MCF 10A (cell line): ENCODE measurements around the gene FNDC8. TPM values are rescaled to one million over a fixed set of nuclear protein-coding genes. Genes with fewer than 3 reads are reported as not detected.

ENCODE experiments used
- BruUV-seq: library from RNA; stranded (reverse); fragments of 400-500 nt; replicated peaks from 2 replicates; lab custom pipeline; 2021; lab: Mats Ljungman, UMichigan
- CTCF ChIA-PET: fragments of 300-600 bp; sonication (Branson Sonifier 250); formaldehyde crosslinking; extraction: SDS; loops from one replicate; lab custom pipeline; 2021; ENCODE audit warnings: antibody characterized with exemption, inconsistent platforms; lab: Yijun Ruan, JAX
- POLR2A ChIA-PET: fragments of 300-600, 350-650 bp; sonication (Branson Sonifier 250); formaldehyde crosslinking; extraction: SDS; loops from one replicate; lab custom pipeline; 2020; ENCODE audit warnings: antibody characterized with exemption, inconsistent platforms; lab: Yijun Ruan, JAX
- DNase-seq: peaks from one replicate; pipeline ENCODE4 v3.0.0-alpha.2; 2018; ENCODE audit not compliant: unreplicated experiment
- H3K27ac Mint-ChIP-seq: one replicate; pipeline ENCODE4 v1.8.0; 2022; ENCODE audit warnings: mild to moderate bottlenecking, low read depth, mixed read lengths; ENCODE audit not compliant: unreplicated experiment
- H3K27me3 Mint-ChIP-seq: one replicate; pipeline ENCODE4 v1.8.0; 2022; ENCODE audit warnings: mixed read lengths; ENCODE audit not compliant: insufficient read depth, unreplicated experiment
- H3K36me3 Mint-ChIP-seq: one replicate; pipeline ENCODE4 v1.8.0; 2022; ENCODE audit warnings: mild to moderate bottlenecking, moderate library complexity, mixed read lengths; ENCODE audit not compliant: insufficient read depth, unreplicated experiment
- H3K4me1 Mint-ChIP-seq: one replicate; pipeline ENCODE4 v1.8.0; 2022; ENCODE audit warnings: mixed read lengths; ENCODE audit not compliant: insufficient read depth, unreplicated experiment
- H3K4me3 Mint-ChIP-seq: one replicate; pipeline ENCODE4 v1.8.0; 2022; ENCODE audit warnings: mild to moderate bottlenecking, moderate library complexity, mixed read lengths; ENCODE audit not compliant: unreplicated experiment
- H3K9me3 Mint-ChIP-seq: one replicate; pipeline ENCODE4 v1.8.0; 2022; ENCODE audit warnings: mixed read lengths; ENCODE audit not compliant: unreplicated experiment
- intact Hi-C: fragments of 100-400 bp; cut with micrococcal nuclease; formaldehyde crosslinking; loops from 2 replicates; pipeline ENCODE4 v1.14.1; 2022
- total RNA-seq: library from RNA; stranded (reverse); gene quantifications from 2 replicates; pipeline ENCODE4 v1.2.3, GENCODE V29; 2022
- TF ChIP-seq, protein P1 (sequence below): fragments of 200-600 bp; IDR thresholded peaks from one replicate; pipeline ENCODE4 v1.8.0; 2022; ENCODE audit warnings: antibody characterized with exemption, mild to moderate bottlenecking; ENCODE audit not compliant: unreplicated experiment

The FNDC8 gene
- total RNA-seq, 1 experiment from 2014 or later = not detected

DNA sequence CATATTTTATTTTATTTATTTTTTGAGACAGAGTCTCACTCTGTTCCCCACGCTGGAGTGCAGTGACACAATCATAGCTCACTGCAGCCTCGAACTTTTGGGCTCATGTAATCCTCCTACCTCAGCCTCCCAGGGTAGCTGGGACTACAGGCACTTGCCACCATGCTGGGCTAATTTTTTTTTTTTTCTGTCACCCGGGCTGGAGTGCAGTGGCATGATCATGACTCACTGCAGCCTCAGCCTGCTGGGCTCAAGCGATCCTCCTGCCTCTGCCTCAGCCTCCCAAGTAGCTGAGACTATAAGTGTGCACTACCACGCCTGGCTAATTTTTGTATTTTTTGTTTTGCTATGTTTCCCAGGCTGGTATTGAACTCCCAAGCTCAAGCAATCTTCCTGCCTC, 43.3 kb downstream of the FNDC8 start:
- H3K36me3 Mint-ChIP-seq = no peaks in the 10 kb centered on the region
- BruUV-seq = no TSS peak
- TF ChIP-seq, protein P1, sequence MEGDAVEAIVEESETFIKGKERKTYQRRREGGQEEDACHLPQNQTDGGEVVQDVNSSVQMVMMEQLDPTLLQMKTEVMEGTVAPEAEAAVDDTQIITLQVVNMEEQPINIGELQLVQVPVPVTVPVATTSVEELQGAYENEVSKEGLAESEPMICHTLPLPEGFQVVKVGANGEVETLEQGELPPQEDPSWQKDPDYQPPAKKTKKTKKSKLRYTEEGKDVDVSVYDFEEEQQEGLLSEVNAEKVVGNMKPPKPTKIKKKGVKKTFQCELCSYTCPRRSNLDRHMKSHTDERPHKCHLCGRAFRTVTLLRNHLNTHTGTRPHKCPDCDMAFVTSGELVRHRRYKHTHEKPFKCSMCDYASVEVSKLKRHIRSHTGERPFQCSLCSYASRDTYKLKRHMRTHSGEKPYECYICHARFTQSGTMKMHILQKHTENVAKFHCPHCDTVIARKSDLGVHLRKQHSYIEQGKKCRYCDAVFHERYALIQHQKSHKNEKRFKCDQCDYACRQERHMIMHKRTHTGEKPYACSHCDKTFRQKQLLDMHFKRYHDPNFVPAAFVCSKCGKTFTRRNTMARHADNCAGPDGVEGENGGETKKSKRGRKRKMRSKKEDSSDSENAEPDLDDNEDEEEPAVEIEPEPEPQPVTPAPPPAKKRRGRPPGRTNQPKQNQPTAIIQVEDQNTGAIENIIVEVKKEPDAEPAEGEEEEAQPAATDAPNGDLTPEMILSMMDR = no peak
- intact Hi-C loops = no loop called here
- H3K4me1 Mint-ChIP-seq = peaks cover 10% of the 10 kb centered on the region
- ChIA-PET POLR2A (interaction anchor here (0.6 kb wide), 1 partner anchor 74 kb away, joined by 3 read pairs; no protein-coding TSS in a partner anchor), CTCF (interaction anchor here (0.6 to 2.0 kb wide), 3 partner anchors 64 to 350 kb away, joined by 3 to 7 read pairs (median 6); no protein-coding TSS in a partner anchor)
- no peaks in the 10 kb centered on the region for H3K9me3 Mint-ChIP-seq
- H3K27me3 Mint-ChIP-seq = no peaks in the 10 kb centered on the region
- H3K27ac Mint-ChIP-seq = no peak overlapping the region
- no peak for DNase-seq
- no peak overlapping the region for H3K4me3 Mint-ChIP-seq

DNA sequence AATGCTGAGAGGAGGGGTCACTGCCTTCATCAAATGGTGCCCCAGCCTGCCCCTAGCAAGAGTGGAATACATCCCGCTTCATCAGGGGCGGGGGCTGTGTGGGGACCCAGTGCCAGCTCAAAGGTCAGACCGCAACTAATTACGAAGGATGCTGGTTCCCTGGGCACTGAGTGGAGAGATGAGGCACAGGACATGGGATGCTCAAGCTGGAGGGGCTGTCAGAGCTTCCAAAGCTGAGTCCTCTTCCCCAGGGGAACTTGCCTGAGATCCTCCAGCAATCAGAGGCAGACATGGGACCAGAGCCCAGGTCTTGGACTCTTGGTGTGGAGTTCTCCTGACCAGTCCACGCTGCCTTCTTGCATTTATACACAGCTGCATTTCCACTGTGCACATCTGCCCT, 45.1 kb downstream of the FNDC8 start:
- no peaks in the 10 kb centered on the region for H3K9me3 Mint-ChIP-seq
- CTCF ChIA-PET = interaction anchor here (0.5 to 2.0 kb wide), 4 partner anchors 23 to 367 kb away, joined by 3 to 7 read pairs (median 4); no protein-coding TSS in a partner anchor
- no TSS peak for BruUV-seq
- DNase-seq = no peak
- peaks cover 5% of the 10 kb centered on the region for H3K4me1 Mint-ChIP-seq
- no peaks in the 10 kb centered on the region for H3K36me3 Mint-ChIP-seq
- H3K4me3 Mint-ChIP-seq = no peak overlapping the region
- H3K27ac Mint-ChIP-seq = no peak overlapping the region
- intact Hi-C loops = no loop called here
- POLR2A ChIA-PET = interaction anchor here (1.1 kb wide), 1 partner anchor 205 kb away, joined by 3 read pairs; the partner anchor contains the start of genes CCT6B and ZNF830
- TF ChIP-seq, protein P1 = no peak
- no peaks in the 10 kb centered on the region for H3K27me3 Mint-ChIP-seq

DNA sequence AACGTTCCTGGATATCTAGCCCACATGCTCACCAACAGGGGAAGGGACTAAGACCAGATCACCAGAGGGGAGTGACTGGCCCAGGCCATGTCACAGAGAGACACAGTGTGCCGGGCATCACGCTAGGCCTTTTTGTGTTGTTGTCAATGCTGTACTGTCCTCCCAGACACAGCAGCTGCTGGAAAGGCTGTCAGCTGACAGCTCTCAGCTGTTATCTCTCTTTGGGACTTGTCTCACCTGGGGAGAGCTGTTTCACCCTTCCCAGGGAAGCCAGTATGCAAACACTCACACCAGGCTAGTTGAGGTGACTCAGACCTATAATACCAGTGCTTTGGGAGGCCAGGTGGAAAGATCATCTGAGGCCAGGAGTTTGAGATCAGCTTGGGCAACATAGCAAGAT, 45.6 kb downstream of the FNDC8 start:
- no peak for DNase-seq
- TF ChIP-seq, protein P1 = no peak
- CTCF ChIA-PET = interaction anchor here (0.7 to 4.7 kb wide), 3 partner anchors 9 to 367 kb away, joined by 3 to 33 read pairs (median 4); no protein-coding TSS in a partner anchor
- Mint-ChIP-seq H3K27ac (no peak overlapping the region), H3K4me3 (no peak overlapping the region), H3K9me3 (no peaks in the 10 kb centered on the region), H3K4me1 (peaks cover 5% of the 10 kb centered on the region), H3K27me3 (no peaks in the 10 kb centered on the region), H3K36me3 (no peaks in the 10 kb centered on the region)
- no TSS peak for BruUV-seq
- intact Hi-C loops = no loop called here
- POLR2A ChIA-PET = interaction anchor here (1.0 kb wide), 1 partner anchor 13 kb away, joined by 3 read pairs; no protein-coding TSS in a partner anchor

DNA sequence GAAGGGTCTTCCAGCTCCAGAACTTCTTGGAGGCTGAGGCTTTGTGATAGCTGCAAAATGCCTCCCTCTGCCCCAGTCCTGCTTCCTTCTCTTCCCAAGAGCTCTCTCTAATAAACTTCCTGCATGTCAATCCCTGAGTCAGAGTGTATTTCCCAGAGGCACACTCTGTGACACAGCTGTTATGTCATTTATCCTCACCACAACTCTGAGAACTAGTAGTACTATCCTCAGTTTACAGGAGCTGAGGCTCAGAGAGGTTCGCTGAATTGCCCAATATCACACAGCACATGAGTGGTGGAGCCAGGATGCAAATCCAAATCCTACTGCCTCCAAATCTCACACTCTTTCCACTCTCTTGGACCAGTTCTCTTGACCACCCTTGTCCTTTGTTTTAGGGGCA, 46.3 kb downstream of the FNDC8 start:
- peak; percentile 7 for DNase-seq
- H3K27me3 Mint-ChIP-seq = no peaks in the 10 kb centered on the region
- BruUV-seq = no TSS peak
- H3K9me3 Mint-ChIP-seq = no peaks in the 10 kb centered on the region
- no peaks in the 10 kb centered on the region for H3K36me3 Mint-ChIP-seq
- no peak overlapping the region for H3K4me3 Mint-ChIP-seq
- no peak overlapping the region for H3K27ac Mint-ChIP-seq
- TF ChIP-seq, protein P1 = no peak
- ChIA-PET POLR2A (interaction anchor here (0.6 to 1.0 kb wide), 2 partner anchors 14 to 313 kb away, joined by 3 read pairs; no protein-coding TSS in a partner anchor), CTCF (interaction anchor here (0.6 to 4.7 kb wide), 6 partner anchors 9 to 444 kb away, joined by 3 to 33 read pairs (median 3); no protein-coding TSS in a partner anchor)
- H3K4me1 Mint-ChIP-seq = peaks cover 5% of the 10 kb centered on the region
- intact Hi-C loops = no loop called here
